GM21825 (cell line): ENCODE results near the gene RAB35.
"Not testable (repeated sequence)": the region's sequence is repeated elsewhere in the genome, so short reads cannot be mapped to it uniquely, and the experiment has no call there.

ENCODE experiments used
- ATAC-seq: cut with Tn5 transposase; IDR thresholded peaks from one replicate; pipeline ENCODE4 v1.9.1; 2021; ENCODE audit warnings: mild to moderate bottlenecking, moderate library complexity; ENCODE audit not compliant: unreplicated experiment

The RAB35 gene

DNA sequence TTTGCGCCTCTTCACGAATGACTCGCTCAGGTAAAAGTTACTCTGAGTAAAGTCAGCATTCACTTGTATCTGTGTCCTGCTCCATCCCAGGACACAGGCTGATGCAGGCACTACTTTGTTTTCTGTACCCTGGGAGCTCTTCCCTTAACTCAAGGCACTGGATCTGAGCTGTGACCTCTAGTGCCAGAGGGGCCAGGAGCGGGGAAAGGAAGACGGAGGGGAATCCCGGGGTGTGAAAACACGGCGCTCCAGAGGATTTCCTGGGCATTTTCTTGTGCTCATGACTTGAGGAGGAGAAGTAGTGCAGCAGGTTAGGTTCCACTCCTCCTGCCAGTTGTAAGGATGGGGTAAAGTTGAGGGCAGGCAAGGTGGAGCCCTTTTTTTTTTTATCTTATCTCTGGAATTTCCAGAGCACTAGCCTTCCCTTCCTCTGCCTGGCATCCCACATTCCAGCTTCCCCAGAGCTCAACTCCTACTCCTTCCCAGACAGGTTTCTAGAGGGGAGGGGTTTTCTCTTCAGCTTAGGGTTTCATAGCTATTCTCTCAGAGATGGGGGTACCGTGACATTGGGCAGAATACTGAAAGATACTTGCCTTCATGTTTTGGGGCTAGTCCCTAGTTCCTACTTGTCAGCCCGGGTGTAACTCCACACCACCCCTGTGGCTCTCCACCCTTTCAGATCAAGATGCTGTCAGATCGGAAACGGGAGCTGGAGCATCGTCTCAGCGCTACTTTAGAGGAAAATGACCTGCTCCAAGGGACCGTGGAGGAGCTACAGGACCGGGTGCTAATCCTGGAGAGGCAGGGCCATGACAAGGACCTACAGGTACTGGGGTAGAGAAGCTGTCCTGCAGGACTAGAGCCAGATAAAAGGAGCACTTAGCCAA is 52.3 kb downstream of the RAB35 start:
- ATAC-seq = no peak

DNA sequence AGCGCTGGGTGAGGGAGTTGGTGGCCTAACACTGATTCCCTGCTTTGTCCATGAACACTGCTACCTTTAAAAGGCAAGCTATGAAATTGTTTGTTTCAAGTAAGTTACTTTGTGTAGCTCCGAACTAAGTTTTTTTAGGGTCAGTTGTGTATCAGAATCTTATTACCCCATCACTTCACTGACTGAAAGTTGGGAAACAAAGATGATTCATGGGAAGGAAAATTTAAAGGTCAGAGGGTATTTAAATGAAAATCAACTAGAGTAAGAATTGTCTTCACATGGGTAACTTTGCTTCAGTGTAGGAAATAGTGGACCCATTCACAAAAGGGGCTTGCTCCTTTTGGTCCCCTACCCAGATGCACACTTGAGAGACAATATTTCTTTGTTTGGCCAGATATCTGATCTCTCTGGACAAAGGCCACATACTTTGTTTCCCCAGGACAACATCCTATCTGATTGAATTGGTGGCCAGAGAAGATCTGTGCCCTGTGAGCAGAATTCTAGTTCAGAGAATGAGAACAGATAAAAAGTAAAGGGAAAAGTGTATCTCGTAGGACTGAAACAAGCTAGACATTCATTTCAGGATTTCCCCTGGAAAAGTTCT is 53.5 kb downstream of the RAB35 start:
- ATAC-seq = no peak

- no peak for ATAC-seq
These were observed 54.9 kb downstream of the RAB35 start for GRCh38 chr12:120061575-120062214.

DNA sequence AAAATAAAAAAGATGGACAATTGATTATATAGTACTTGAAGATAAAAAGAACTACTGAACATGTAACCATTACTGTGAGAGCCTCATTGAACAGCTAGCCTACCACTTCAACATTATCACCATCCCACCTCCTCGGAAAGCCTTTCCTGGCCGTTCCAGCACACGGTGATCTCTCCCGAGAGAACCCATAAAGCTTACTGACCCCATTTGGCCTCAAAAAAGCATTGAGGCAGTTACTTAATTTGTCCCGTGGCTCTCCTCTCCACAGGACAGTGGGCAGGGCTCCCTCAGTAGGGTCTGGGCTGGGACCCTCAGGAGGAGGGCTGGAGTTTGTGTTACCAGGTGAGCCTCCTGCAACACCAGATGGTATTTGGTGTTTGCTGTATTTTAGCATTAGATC is 55.8 kb downstream of the RAB35 start:
- ATAC-seq = no peak

DNA sequence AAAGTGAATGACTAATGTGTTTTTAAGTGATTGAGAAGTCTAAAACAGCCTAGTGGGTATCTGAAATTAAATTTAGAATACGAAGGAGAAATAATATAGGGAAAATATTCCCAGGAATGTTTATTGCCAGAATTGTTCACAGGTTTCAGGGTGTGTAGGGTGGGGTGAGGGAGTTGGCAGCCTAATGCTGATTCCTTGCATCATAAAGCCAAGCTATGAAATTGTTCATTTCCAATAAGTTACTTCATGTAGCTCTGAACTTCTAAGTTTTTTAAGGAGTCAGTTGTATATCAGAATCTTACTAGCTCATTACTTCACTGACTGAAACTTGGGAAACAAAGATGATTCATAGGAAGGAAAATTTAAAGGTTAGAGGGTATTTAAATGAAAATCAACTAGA is 56.4 kb downstream of the RAB35 start:
- no peak for ATAC-seq

GRCh38 chr12:120056739-120057138 is 59.8 kb downstream of the RAB35 start:
- no peak for ATAC-seq

GRCh38 chr12:120055231-120056000 is 61.1 kb downstream of the RAB35 start:
- ATAC-seq = no peak

GRCh38 chr12:120054293-120054692 is 62.3 kb downstream of the RAB35 start:
- ATAC-seq = no peak

DNA sequence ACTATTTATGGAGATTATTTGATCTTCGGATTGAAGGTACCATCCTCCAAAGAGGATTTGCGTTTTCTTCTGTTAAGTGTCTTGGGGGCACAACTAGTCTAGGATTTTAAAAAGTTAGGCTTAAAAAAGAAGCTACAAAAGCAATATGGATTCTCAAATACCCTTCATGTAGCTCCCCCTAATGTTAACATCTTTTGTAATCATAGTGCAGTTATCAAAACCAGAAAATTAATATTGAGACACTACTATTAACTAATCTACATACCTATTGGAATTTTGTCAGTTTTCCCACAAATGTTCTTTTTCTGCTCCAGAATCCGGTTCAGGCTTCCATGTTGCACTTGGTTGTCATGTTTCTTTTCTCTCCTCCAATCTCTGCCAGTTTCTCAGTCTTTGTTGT is 65.0 kb downstream of the RAB35 start:
- ATAC-seq = no peak

DNA sequence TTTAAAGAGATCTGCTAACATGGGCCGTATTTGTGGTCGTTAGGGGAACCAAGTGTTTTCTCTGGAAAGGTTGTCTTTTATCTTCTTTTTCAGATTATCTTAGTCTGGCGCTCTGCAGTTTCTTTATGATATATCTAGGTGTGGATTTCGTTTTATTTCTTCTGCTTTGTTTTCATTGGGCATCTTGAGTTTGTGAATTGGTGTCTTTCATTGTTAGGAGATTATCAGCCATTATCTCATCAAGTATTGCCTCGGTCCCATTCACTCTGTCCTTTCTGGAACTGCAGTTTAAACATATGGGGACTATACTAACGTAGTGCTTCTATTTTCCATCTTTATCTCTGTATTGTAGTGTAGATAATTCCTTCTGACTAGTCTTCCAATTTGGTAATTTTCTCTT is 67.1 kb downstream of the RAB35 start:
- ATAC-seq = no peak

GRCh38 chr12:120048263-120048662 is 68.3 kb downstream of the RAB35 start:
- ATAC-seq = no peak

GRCh38 chr12:120047072-120047471 is 69.5 kb downstream of the RAB35 start:
- ATAC-seq = no peak

DNA sequence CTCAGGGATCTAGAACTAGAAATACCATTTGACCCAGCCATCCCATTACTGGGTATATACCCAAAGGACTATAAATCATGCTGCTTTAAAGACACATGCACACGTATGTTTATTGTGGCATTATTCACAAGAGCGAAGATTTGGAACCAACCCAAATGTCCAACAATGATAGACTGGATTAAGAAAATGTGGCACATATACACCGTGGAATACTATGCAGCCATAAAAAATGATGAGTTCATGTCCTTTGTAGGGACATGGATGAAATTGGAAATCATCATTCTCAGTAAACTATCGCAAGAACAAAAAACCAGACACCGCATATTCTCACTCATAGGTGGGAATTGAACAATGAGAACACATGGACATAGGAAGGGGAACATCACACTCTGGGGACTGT is 71.2 kb downstream of the RAB35 start:
- ATAC-seq = not testable (repeated sequence)
